GM23248 (cell line): Measurements from ENCODE around the gene AGAP1.

Experiments
- EZH2 ChIP-seq: fragments of 200-600 bp; sonication (generic); IDR thresholded peaks from 2 replicates; pipeline ENCODE4 v1.6.1; 2018; ENCODE audit warnings: antibody characterized with exemption, mild to moderate bottlenecking; ENCODE audit not compliant: insufficient read depth, poor library complexity, severe bottlenecking
- EZH2phosphoT487 ChIP-seq: fragments of 200-600 bp; sonication (generic); IDR thresholded peaks from 2 replicates; pipeline ENCODE4 v1.6.1; 2018; ENCODE audit warnings: antibody characterized with exemption, moderate library complexity, mild to moderate bottlenecking, low read depth; ENCODE audit not compliant: insufficient read depth

GRCh38 chr2:235893129-235893698 lies 399.4 kb downstream of the AGAP1 start:
- TF ChIP-seq EZH2 (no peak), EZH2phosphoT487 (no peak)
